Hepatocyte (in vitro differentiated cells): Measurements from ENCODE around the gene CDC42EP5. TPM values are rescaled to one million over a fixed set of nuclear protein-coding genes. Genes with fewer than 3 reads are reported as not detected.

Source experiments
- DNase-seq: peaks from one replicate; pipeline ENCODE4 v3.0.0-alpha.2; 2016; ENCODE audit warnings: low spot score
- H2AFZ ChIP-seq: fragments of 200-600 bp; sonication (generic); 2 replicates; pipeline ENCODE4 v1.6.0; 2016; ENCODE audit warnings: antibody characterized with exemption, mild to moderate bottlenecking
- H3K27ac ChIP-seq: fragments of 200-600 bp; sonication (generic); 2 replicates; pipeline ENCODE4 v1.5.1; 2016; ENCODE audit warnings: mild to moderate bottlenecking
- H3K27me3 ChIP-seq: fragments of 200-600 bp; sonication (generic); 2 replicates; pipeline ENCODE4 v1.6.1; 2016
- H3K36me3 ChIP-seq: fragments of 200-600 bp; sonication (generic); replicated peaks from 2 replicates; pipeline ENCODE4 v1.5.1; 2016; ENCODE audit warnings: low read depth; ENCODE audit not compliant: insufficient read depth
- H3K4me1 ChIP-seq: fragments of 200-600 bp; sonication (generic); 2 replicates; pipeline ENCODE4 v1.5.1; 2016; ENCODE audit warnings: mild to moderate bottlenecking, moderate library complexity; ENCODE audit not compliant: insufficient read depth
- H3K4me2 ChIP-seq: fragments of 200-600 bp; sonication (generic); 2 replicates; pipeline ENCODE4 v1.6.0; 2016
- H3K4me3 ChIP-seq: fragments of 200-600 bp; sonication (generic); 2 replicates; pipeline ENCODE4 v1.5.1; 2016; ENCODE audit warnings: mild to moderate bottlenecking
- H3K79me2 ChIP-seq: fragments of 200-600 bp; sonication (generic); 2 replicates; pipeline ENCODE4 v1.6.0; 2017; ENCODE audit warnings: mild to moderate bottlenecking
- H3K9me2 ChIP-seq: fragments of 200-600 bp; sonication (generic); replicated peaks from 2 replicates; pipeline ENCODE4 v1.6.0; 2017; ENCODE audit warnings: mild to moderate bottlenecking; ENCODE audit not compliant: insufficient read depth
- H3K9me3 ChIP-seq: fragments of 200-600 bp; sonication (generic); 2 replicates; pipeline ENCODE4 v1.5.1; 2016; ENCODE audit warnings: low read depth, mild to moderate bottlenecking
- H4K20me1 ChIP-seq: fragments of 200-600 bp; sonication (generic); 2 replicates; pipeline ENCODE4 v1.6.0; 2016; ENCODE audit warnings: mild to moderate bottlenecking; ENCODE audit not compliant: insufficient read depth, poor library complexity, severe bottlenecking
- EZH2 ChIP-seq: fragments of 200-600 bp; sonication (generic); IDR thresholded peaks from 2 replicates; pipeline ENCODE4 v1.6.1; 2016; ENCODE audit warnings: antibody characterized with exemption, mild to moderate bottlenecking, borderline replicate concordance
- EZH2phosphoT487 ChIP-seq: fragments of 200-600 bp; sonication (generic); IDR thresholded peaks from one replicate; pipeline ENCODE4 v1.6.1; 2018; ENCODE audit warnings: antibody characterized with exemption, mild to moderate bottlenecking, low read depth, moderate library complexity; ENCODE audit not compliant: unreplicated experiment, severe bottlenecking
- WGBS: methylation state at CpG from one replicate; pipeline ENCODE4 v1.1.6; 2016; ENCODE audit warnings: low lambda C conversion rate; ENCODE audit errors: missing lambda C conversion rate; 5-methylcytosine and 5-hydroxymethylcytosine counted together
- polyA plus RNA-seq: library from polyadenylated mRNA; unstranded; fragments of >200 nt; fragmentation: Nextera tagmentation; extraction: Ambion mirVana; gene quantifications from 2 replicates; pipeline ENCODE4 v1.2.1, GENCODE V29; 2016
- total RNA-seq: library from RNA; depleted of rRNA; stranded (reverse); fragments of >200 nt; gene quantifications from 2 replicates; pipeline ENCODE4 v1.2.3, GENCODE V29; 2014
- TF ChIP-seq, protein P1 (sequence below): fragments of 200-600 bp; sonication (generic); IDR thresholded peaks from 2 replicates; pipeline ENCODE4 v1.5.1; 2016; ENCODE audit warnings: antibody characterized with exemption, mild to moderate bottlenecking; ENCODE audit not compliant: poor library complexity

Gene CDC42EP5
- total and polyA plus RNA-seq, 2 experiments from 2014 or later = 46.8 to 71.2 TPM

DNA sequence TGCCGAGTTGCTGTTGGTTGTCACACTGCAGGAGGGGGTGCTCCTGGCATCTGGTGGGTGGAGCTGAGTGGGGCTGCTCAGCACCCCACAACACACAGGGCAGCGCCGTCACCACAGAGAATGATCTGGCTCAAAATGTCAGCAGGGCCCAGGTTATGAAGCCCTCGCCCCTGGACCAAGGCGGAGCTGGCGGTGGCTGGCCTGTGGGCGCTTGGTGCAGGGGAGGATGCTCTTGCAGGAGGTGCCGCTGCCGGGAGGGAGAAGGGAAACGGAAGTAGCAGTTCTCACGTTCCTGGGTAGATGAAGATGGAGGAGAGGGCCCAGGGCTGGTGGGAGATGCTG is 38.3 kb downstream of the CDC42EP5 start:
- no peak for TF ChIP-seq EZH2phosphoT487
- TF ChIP-seq EZH2 = no peak
- TF ChIP-seq, protein P1, sequence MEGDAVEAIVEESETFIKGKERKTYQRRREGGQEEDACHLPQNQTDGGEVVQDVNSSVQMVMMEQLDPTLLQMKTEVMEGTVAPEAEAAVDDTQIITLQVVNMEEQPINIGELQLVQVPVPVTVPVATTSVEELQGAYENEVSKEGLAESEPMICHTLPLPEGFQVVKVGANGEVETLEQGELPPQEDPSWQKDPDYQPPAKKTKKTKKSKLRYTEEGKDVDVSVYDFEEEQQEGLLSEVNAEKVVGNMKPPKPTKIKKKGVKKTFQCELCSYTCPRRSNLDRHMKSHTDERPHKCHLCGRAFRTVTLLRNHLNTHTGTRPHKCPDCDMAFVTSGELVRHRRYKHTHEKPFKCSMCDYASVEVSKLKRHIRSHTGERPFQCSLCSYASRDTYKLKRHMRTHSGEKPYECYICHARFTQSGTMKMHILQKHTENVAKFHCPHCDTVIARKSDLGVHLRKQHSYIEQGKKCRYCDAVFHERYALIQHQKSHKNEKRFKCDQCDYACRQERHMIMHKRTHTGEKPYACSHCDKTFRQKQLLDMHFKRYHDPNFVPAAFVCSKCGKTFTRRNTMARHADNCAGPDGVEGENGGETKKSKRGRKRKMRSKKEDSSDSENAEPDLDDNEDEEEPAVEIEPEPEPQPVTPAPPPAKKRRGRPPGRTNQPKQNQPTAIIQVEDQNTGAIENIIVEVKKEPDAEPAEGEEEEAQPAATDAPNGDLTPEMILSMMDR = no peak
- Histone ChIP-seq H3K27ac (no peak overlapping the region), H3K79me2 (peaks cover 2% of the 10 kb centered on the region), H4K20me1 (peaks cover 19% of the 10 kb centered on the region), H3K4me3 (no peak overlapping the region), H2AFZ (no peak overlapping the region), H3K9me3 (no peaks in the 10 kb centered on the region), H3K4me1 (peaks cover 11% of the 10 kb centered on the region), H3K9me2 (no peaks in the 10 kb centered on the region), H3K27me3 (peaks cover 3% of the 10 kb centered on the region), H3K36me3 (no peaks in the 10 kb centered on the region), H3K4me2 (no peak overlapping the region)
- WGBS = 87% methylated on average over 11 of the region's 11 CpGs
- DNase-seq = no peak

DNA sequence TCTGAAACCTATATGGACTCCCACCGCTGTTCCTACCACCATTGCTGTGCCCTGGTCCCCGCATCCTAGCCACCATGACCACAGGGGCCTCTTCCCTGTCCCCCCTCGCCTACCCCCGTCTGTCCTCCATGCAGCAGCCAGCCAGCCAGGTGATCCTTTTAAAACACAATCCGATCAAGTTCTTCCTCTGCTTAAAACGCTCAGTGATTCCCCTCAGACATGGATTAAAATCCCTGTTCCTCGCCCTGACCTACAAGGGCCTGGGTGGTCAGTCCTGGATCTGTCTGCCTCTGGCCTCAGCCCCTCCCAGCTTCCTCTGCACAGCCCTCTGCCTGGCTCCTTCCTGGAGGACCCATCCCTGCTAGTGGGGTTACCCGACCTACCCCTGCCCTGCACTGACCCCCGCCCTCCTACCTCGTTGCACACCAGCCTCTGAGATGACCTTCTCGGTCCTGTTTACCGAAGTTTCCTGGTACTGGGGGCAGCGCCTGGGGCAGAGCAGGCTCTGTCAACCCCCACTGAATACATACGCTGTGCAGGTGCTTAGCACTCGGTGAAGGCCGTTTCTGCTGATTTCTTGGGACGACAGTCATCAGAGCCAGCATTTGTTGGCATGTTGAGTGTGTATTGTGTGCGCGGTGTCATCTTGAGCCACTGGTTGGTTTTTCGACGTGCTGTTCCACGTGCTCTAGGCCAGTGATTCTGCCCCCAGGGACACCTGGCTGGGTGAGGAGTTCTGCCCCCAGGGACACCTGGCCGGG is 38.8 kb downstream of the CDC42EP5 start:
- H3K4me2 ChIP-seq = no peak overlapping the region
- peaks cover 8% of the 10 kb centered on the region for H3K27me3 ChIP-seq
- H3K4me3 ChIP-seq = no peak overlapping the region
- TF ChIP-seq EZH2phosphoT487 (no peak), EZH2 (no peak)
- TF ChIP-seq, protein P1 = no peak
- H3K36me3 ChIP-seq = no peaks in the 10 kb centered on the region
- DNase-seq = no peak
- no peaks in the 10 kb centered on the region for H3K9me2 ChIP-seq
- peaks cover 2% of the 10 kb centered on the region for H3K79me2 ChIP-seq
- no peaks in the 10 kb centered on the region for H3K9me3 ChIP-seq
- peaks cover 19% of the 10 kb centered on the region for H4K20me1 ChIP-seq
- H2AFZ ChIP-seq = no peak overlapping the region
- H3K27ac ChIP-seq = no peak overlapping the region
- WGBS = 89% methylated on average over 23 of the region's 23 CpGs
- H3K4me1 ChIP-seq = peaks cover 11% of the 10 kb centered on the region

DNA sequence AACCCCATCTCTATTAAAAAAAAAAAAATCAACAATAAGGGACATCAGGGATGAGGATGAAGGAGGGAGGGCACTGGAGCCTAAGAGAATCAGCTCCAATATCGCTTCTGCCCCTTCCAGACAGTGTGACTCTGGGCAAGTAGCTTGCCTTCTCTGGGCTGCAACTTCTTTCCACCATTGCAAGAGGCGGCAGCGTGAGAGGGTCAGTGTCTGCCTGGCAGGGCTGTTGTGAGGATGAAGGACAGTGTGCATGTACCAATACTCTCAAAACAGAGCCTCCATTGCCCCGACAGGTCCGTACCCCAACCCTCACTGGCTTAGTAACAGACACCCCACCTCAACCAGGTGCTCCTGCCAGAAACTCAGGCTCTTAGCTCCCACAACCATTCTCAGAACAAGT is 39.4 kb downstream of the CDC42EP5 start:
- Histone ChIP-seq H3K79me2 (peaks cover 2% of the 10 kb centered on the region), H3K4me1 (peaks cover 11% of the 10 kb centered on the region), H3K4me2 (no peak overlapping the region), H4K20me1 (peaks cover 15% of the 10 kb centered on the region), H3K9me3 (no peaks in the 10 kb centered on the region), H2AFZ (no peak overlapping the region), H3K36me3 (no peaks in the 10 kb centered on the region), H3K9me2 (no peaks in the 10 kb centered on the region), H3K4me3 (no peak overlapping the region), H3K27ac (no peak overlapping the region), H3K27me3 (peaks cover 11% of the 10 kb centered on the region)
- 93% methylated on average over 5 of the region's 5 CpGs for WGBS
- no peak for TF ChIP-seq EZH2
- TF ChIP-seq, protein P1 = no peak
- no peak for TF ChIP-seq EZH2phosphoT487
- no peak for DNase-seq
